ENCODE data around the gene MEA1. TPM values are rescaled to one million over a fixed set of nuclear protein-coding genes. Genes with fewer than 3 reads are reported as not detected.

Gene MEA1
- total RNA-seq, 1 experiment from 2014 or later = 131 TPM

DNA sequence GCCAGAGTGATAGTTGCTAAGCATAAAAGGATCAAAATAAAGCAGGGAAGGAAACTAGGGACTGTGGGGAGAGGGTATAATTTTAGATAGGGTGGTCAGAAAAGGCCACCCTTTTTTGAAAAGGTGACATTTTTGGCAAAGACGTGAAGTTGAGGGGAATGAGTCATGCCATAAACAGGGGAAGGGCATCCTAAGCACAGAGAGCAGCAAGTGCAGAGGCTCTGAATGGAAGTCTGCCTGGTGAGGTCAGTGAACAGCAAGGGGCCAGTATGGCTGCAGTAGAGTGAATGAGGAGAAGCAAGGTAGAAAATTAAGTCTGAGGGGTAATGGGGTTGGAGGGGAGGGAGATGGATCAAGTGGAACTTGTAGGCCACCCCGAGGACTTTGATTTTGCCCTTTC lies 48.1 kb upstream of the MEA1 start:
- POLR2A ChIA-PET (ENCODE audit: unreplicated experiment) = no interaction called here
- Histone ChIP-seq H3K9me3 (ENCODE audit: low read length) (no peaks in the 10 kb centered on the region), H3K4me2 (ENCODE audit: low read length) (0 out of 2 replicates have a peak overlapping the region, but pooled peaks have one; percentile 18), H4K20me1 (ENCODE audit: low read length) (peaks cover 6% of the 10 kb centered on the region; the same call in 1 of the 2 replicates), H3K9me2 (replicated peaks; ENCODE audit: low read length) (no peaks in the 10 kb centered on the region), H3K9ac (ENCODE audit: low read length) (no peak overlapping the region), H3K79me2 (ENCODE audit: low read length) (peaks cover 29% of the 10 kb centered on the region), H2AFZ (ENCODE audit: low read length) (no peak overlapping the region), H3K27ac (ENCODE audit: low read length) (no peak overlapping the region), H3F3A (ENCODE audit: low read length, unreplicated experiment) (no peaks in the 10 kb centered on the region), H3K36me3 (ENCODE audit: low read depth, low read length) (peaks cover 5% of the 10 kb centered on the region; the same call in 1 of the 2 replicates), H3K27me3 (ENCODE audit: low read length) (no peaks in the 10 kb centered on the region), H3K4me3 (ENCODE audit: low read length) (no peak overlapping the region), H3K4me1 (ENCODE audit: insufficient read depth, low read length) (peaks cover 23% of the 10 kb centered on the region)
- intact Hi-C loops (cut with micrococcal nuclease) = no loop called here
- no TSS peak for BruUV-seq (replicated peaks)
- ATAC-seq (peak; percentile 19; the same call in 1 of the 2 replicates), DNase-seq (peak; percentile 29)
- TF ChIP-seq, protein P1, sequence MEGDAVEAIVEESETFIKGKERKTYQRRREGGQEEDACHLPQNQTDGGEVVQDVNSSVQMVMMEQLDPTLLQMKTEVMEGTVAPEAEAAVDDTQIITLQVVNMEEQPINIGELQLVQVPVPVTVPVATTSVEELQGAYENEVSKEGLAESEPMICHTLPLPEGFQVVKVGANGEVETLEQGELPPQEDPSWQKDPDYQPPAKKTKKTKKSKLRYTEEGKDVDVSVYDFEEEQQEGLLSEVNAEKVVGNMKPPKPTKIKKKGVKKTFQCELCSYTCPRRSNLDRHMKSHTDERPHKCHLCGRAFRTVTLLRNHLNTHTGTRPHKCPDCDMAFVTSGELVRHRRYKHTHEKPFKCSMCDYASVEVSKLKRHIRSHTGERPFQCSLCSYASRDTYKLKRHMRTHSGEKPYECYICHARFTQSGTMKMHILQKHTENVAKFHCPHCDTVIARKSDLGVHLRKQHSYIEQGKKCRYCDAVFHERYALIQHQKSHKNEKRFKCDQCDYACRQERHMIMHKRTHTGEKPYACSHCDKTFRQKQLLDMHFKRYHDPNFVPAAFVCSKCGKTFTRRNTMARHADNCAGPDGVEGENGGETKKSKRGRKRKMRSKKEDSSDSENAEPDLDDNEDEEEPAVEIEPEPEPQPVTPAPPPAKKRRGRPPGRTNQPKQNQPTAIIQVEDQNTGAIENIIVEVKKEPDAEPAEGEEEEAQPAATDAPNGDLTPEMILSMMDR (conservative IDR thresholded peaks at IDR 0.05; ENCODE audit: low read depth, low read length) = no peak
- no peak for TF ChIP-seq EZH2phosphoT487 (IDR thresholded peaks at IDR 0.05; ENCODE audit: borderline replicate concordance, low read length)
- no peak for TF ChIP-seq EZH2 (IDR thresholded peaks at IDR 0.05; ENCODE audit: low read length, unreplicated experiment)
- CTCF ChIA-PET = no interaction called here

DNA sequence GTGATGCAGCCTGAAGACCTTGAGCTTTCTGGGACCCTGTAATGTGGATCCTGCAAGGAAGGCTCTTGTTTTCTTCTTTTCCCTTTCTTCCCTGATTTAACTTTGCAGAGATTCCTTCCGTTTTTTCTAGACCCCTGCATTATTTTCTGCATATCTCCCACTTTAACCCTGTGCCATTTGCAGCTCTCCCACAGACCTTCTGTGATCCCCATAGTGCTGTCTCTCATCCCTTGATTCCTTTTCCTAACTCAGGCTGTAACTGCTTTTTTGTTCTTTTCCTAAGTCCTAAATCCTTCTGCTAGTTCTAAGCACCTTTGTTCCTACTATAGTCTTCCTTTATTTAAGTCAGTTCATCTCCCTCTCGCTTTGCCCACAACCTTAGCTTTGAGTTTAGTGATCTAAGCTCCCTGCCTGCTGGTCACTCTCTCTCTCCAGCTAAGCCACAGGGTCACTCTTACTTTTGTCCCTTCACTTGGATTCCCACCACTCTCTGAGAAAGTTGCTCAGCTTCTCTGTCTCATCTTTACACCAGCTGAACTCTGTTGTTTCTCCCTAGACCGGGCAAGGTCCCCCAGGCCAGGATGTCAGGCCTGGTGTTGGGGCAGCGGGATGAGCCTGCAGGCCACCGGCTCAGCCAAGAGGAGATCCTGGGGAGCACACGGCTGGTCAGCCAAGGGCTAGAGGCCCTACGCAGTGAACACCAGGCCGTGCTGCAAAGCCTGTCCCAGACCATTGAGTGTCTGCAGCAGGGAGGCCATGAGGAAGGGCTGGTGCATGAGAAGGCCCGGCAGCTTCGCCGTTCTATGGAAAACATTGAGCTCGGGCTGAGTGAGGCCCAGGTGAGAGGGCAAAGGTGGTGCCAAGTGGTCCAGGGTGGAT lies 47.2 kb upstream of the MEA1 start:
- BruUV-seq (replicated peaks) = TSS peak; percentile 53
- CTCF ChIA-PET = interaction anchor here (0.5 kb wide), 1 partner anchor 65 kb away, joined by 4 read pairs; no protein-coding TSS in a partner anchor
- H3K4me1 ChIP-seq (ENCODE audit: insufficient read depth, low read length) = peaks cover 23% of the 10 kb centered on the region
- peaks cover 6% of the 10 kb centered on the region; the same call in 1 of the 2 replicates for H4K20me1 ChIP-seq (ENCODE audit: low read length)
- no peaks in the 10 kb centered on the region for H3K9me3 ChIP-seq (ENCODE audit: low read length)
- TF ChIP-seq EZH2 (IDR thresholded peaks at IDR 0.05; ENCODE audit: low read length, unreplicated experiment) = no peak
- H3K4me2 ChIP-seq (ENCODE audit: low read length) = peak overlapping the region; percentile 99
- peak overlapping the region; percentile 91 for H3K4me3 ChIP-seq (ENCODE audit: low read length)
- peaks cover 29% of the 10 kb centered on the region for H3K79me2 ChIP-seq (ENCODE audit: low read length)
- POLR2A ChIA-PET (ENCODE audit: unreplicated experiment) = no interaction called here
- no peaks in the 10 kb centered on the region for H3F3A ChIP-seq (ENCODE audit: low read length, unreplicated experiment)
- intact Hi-C loops (cut with micrococcal nuclease) = no loop called here
- no peaks in the 10 kb centered on the region for H3K9me2 ChIP-seq (replicated peaks; ENCODE audit: low read length)
- H2AFZ ChIP-seq (ENCODE audit: low read length) = no peak overlapping the region
- H3K9ac ChIP-seq (ENCODE audit: low read length) = peak overlapping the region; percentile 93; the same call in 1 of the 2 replicates
- DNase-seq = no peak
- no peak for ATAC-seq
- H3K36me3 ChIP-seq (ENCODE audit: low read depth, low read length) = peaks cover 9% of the 10 kb centered on the region; the same call in 1 of the 2 replicates
- no peaks in the 10 kb centered on the region for H3K27me3 ChIP-seq (ENCODE audit: low read length)
- peak overlapping the region; percentile 46; the same call in 1 of the 2 replicates for H3K27ac ChIP-seq (ENCODE audit: low read length)

DNA sequence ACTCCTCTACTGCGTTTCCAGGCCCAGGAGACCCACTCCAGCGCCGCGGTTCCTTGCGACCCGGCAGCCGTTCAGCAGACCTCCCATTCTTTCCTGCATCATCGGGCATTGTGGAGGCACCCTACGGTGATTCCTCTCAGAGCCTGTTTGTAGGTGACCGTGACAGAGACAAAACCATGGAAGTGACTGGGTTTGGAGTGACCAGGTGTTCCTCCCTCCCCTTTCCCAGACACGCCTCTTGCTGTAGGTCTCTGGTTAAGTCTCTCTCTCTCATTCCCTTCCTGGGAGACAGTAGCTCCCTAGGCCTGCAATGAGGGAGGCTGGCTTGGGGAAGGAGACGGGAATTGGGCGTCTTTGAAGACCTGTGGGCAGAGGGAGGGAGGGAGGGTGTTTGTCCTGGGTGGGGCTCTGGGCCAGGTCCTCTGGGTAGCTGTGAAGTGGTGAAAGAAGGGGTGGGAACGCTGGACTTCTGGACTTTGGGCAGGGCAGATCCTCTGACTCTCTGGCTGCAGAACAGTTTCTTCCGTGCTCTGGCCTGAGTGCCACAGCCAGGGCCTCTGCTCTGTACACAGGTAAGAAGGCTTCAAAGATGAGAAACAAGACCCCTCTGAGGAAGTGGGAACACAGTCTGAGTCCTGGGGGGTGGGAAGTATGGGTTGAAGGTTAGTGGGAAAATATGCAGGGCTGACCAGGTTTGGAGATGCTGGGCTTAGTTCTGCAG lies 46.4 kb upstream of the MEA1 start:
- ChIA-PET CTCF (interaction anchor here (0.5 kb wide), 1 partner anchor 64 kb away, joined by 4 read pairs; no protein-coding TSS in a partner anchor), POLR2A (ENCODE audit: unreplicated experiment) (interaction anchor here (0.7 kb wide), 1 partner anchor 653 kb away, joined by 3 read pairs; no protein-coding TSS in a partner anchor)
- peak overlapping the region; percentile 46 for H3K27ac ChIP-seq (ENCODE audit: low read length)
- DNase-seq = peak; percentile 53
- H3K79me2 ChIP-seq (ENCODE audit: low read length) = peaks cover 29% of the 10 kb centered on the region
- no TSS peak for BruUV-seq (replicated peaks)
- TF ChIP-seq EZH2 (IDR thresholded peaks at IDR 0.05; ENCODE audit: low read length, unreplicated experiment) (no peak), EZH2phosphoT487 (IDR thresholded peaks at IDR 0.05; ENCODE audit: borderline replicate concordance, low read length) (no peak)
- TF ChIP-seq, protein P1 (conservative IDR thresholded peaks at IDR 0.05; ENCODE audit: low read depth, low read length) = no peak
- H3K36me3 ChIP-seq (ENCODE audit: low read depth, low read length) = peaks cover 16% of the 10 kb centered on the region; the same call in 1 of the 2 replicates
- peak overlapping the region; percentile 99 for H3K4me2 ChIP-seq (ENCODE audit: low read length)
- peaks cover 6% of the 10 kb centered on the region; the same call in 1 of the 2 replicates for H4K20me1 ChIP-seq (ENCODE audit: low read length)
- H3K9me3 ChIP-seq (ENCODE audit: low read length) = no peaks in the 10 kb centered on the region
- no peaks in the 10 kb centered on the region for H3F3A ChIP-seq (ENCODE audit: low read length, unreplicated experiment)
- no peaks in the 10 kb centered on the region for H3K9me2 ChIP-seq (replicated peaks; ENCODE audit: low read length)
- peak overlapping the region; percentile 91 for H3K4me3 ChIP-seq (ENCODE audit: low read length)
- H3K27me3 ChIP-seq (ENCODE audit: low read length) = no peaks in the 10 kb centered on the region
- ATAC-seq = peak; percentile 55
- H2AFZ ChIP-seq (ENCODE audit: low read length) = peak overlapping the region; percentile 98
- H3K4me1 ChIP-seq (ENCODE audit: insufficient read depth, low read length) = peaks cover 23% of the 10 kb centered on the region
- H3K9ac ChIP-seq (ENCODE audit: low read length) = peak overlapping the region; percentile 93
- intact Hi-C loops (cut with micrococcal nuclease) = no loop called here

All from PC-3 (cell line).